Testis (tissue), 3 donors: ENCODE data around the gene CEACAM19. TPM values are rescaled to one million over a fixed set of nuclear protein-coding genes. Genes with fewer than 3 reads are reported as not detected.
A peak's percentile ranks its signal among the peaks of the same experiment; 100 is the strongest.

Experiments used
- DNase-seq: peaks from one replicate; pipeline ENCODE4 v3.0.0-alpha.2; 2019
- H3K27ac ChIP-seq, 2 donors: fragments of 200-600 bp; sonication (generic); one replicate each; pipeline ENCODE4 v1.5.1; 2019
- H3K27me3 ChIP-seq: fragments of 200-600 bp; sonication (generic); one replicate; pipeline ENCODE4 v1.5.1; 2019
- H3K36me3 ChIP-seq: fragments of 200-600 bp; sonication (generic); one replicate; pipeline ENCODE4 v1.5.1; 2017; ENCODE audit warnings: low read depth; ENCODE audit errors: missing control alignments
- H3K4me1 ChIP-seq: fragments of 200-600 bp; sonication (generic); one replicate; pipeline ENCODE4 v1.5.1; 2019
- H3K4me3 ChIP-seq, 2 donors: fragments of 200-600 bp; sonication (generic); one replicate each; pipeline ENCODE4 v1.5.1; 2017 to 2019
- H3K9me3 ChIP-seq: fragments of 200-600 bp; sonication (generic); one replicate; pipeline ENCODE4 v1.5.1; 2017
- POLR2A ChIP-seq: fragments of 450-650 bp; IDR thresholded peaks from one replicate; pipeline ENCODE4 v1.6.1; 2017; ENCODE audit warnings: antibody characterized with exemption, mild to moderate bottlenecking, moderate library complexity
- whole genome bisulfite sequencing, 2 donors: methylation state at CpG; one replicate each; pipeline ENCODE4 v1.1.5; 2018; 5-methylcytosine and 5-hydroxymethylcytosine counted together
- intact Hi-C: fragments of 100-400 bp; cut with DNase I; formaldehyde crosslinking; loops from one replicate; pipeline ENCODE4 v1.15.1; 2023; ENCODE audit warnings: low total_unique reads
- polyA plus RNA-seq: library from polyadenylated mRNA; stranded (reverse); fragments of 350-450 nt; fragmentation: Illumina TruSeq; extraction: RNeasy Lipid Tissue Mini Kit (QIAGEN cat#74804); gene quantifications from one replicate; pipeline ENCODE4 v1.2.3, GENCODE V29; 2014; ENCODE audit warnings: low read depth, low replicate concordance; ENCODE audit not compliant: insufficient read depth
- total RNA-seq, 2 donors: library from RNA; depleted of rRNA; stranded (reverse); fragments of >200 nt; gene quantifications; one replicate each; pipeline ENCODE4 v1.2.3, GENCODE V29; 2016
- TF ChIP-seq, protein P1 (sequence below), 3 experiments: fragments of 450-650 bp in 2 of 3; fragments of 200-600 bp in 1 of 3; sonication (generic) in 1 of 3; IDR thresholded peaks; one replicate each; pipeline ENCODE4 v1.5.1; 2016 to 2019; ENCODE audit warnings: antibody characterized with exemption in 3 of 3, mild to moderate bottlenecking in 2 of 3, moderate library complexity in 1 of 3

Gene CEACAM19
- total and polyA plus RNA-seq, 3 donors from 2014 or later: 9.9 to 14.7 (median 11.2) TPM

DNA sequence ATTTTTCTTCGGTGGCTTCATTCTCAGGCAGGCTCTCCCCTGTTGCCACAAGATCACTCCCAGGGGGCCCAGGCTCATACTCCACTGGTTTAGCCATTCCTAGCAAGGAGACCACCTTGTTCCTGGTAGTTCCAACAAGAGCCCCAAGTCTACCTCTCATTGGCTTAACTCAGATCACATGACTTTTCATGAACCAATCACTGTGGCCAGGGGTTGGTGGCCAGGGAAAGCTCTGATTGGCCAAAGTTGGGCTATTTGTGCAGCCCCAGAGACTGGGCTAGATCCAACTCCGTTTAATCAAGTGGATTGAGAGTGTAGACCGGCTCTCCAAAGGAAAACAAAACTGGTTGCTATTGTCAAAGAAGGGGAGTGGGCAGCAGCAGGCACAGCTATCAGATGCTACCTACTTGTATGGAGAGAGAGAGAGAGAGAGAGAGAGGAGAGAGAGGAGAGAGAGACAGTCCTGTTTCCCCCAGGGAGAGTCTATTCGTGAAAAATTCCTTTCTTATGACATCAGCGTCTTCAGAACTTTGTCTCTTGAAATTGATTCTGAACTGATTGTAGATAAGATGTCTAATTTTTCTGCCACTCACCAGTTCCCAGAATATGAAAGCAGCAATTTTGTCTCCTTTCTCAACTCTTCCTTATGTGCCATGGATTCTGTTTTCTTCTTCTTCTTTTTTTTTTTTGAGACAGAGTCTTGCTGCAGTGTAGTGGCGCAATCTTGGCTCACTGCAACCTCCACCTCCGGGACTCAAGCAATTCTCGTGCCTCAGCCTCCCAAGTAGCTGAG is 5.9 kb downstream of the CEACAM19 start:
- no peaks in the 10 kb centered on the region for H3K36me3 ChIP-seq
- peak; percentile 62 for DNase-seq
- WGBS, 2 donors: 42 to 58% methylated on average over 8 of the region's 8 CpGs
- intact Hi-C loops: no loop called here
- H3K9me3 ChIP-seq: no peaks in the 10 kb centered on the region
- H3K27ac ChIP-seq: no peak overlapping the region
- H3K4me3 ChIP-seq: no peak overlapping the region
- TF ChIP-seq, protein P1, sequence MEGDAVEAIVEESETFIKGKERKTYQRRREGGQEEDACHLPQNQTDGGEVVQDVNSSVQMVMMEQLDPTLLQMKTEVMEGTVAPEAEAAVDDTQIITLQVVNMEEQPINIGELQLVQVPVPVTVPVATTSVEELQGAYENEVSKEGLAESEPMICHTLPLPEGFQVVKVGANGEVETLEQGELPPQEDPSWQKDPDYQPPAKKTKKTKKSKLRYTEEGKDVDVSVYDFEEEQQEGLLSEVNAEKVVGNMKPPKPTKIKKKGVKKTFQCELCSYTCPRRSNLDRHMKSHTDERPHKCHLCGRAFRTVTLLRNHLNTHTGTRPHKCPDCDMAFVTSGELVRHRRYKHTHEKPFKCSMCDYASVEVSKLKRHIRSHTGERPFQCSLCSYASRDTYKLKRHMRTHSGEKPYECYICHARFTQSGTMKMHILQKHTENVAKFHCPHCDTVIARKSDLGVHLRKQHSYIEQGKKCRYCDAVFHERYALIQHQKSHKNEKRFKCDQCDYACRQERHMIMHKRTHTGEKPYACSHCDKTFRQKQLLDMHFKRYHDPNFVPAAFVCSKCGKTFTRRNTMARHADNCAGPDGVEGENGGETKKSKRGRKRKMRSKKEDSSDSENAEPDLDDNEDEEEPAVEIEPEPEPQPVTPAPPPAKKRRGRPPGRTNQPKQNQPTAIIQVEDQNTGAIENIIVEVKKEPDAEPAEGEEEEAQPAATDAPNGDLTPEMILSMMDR (IDR thresholded peaks at IDR 0.05): no peak
- TF ChIP-seq POLR2A: no peak
- no peaks in the 10 kb centered on the region for H3K27me3 ChIP-seq
- no peaks in the 10 kb centered on the region for H3K4me1 ChIP-seq

DNA sequence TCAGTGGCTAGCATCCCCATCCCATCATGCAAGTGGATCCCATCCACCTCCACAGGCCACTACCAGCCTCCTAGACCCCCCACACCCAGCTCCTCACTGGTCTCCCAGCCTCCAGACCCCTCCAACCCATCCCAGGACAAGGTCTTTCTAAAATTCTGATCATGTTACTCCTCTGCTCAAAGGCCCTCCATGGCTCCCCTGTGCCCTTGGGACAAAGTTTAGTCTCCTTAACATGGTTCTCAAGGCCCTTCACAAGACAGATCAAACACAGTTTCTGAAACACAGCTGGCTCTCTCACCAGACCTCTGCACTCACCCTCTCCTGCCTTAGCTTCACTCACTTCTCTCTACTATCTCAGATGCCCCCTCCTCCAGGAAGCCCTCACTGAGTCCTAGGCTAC is 9.3 kb downstream of the CEACAM19 start:
- Histone ChIP-seq H3K9me3 (no peaks in the 10 kb centered on the region), H3K4me3 (no peak overlapping the region), H3K27ac (no peak overlapping the region), H3K27me3 (no peaks in the 10 kb centered on the region), H3K4me1 (no peaks in the 10 kb centered on the region), H3K36me3 (no peaks in the 10 kb centered on the region)
- no peak for DNase-seq
- intact Hi-C loops: no loop called here
- TF ChIP-seq, protein P1 (IDR thresholded peaks at IDR 0.05): no peak
- TF ChIP-seq POLR2A: no peak

DNA sequence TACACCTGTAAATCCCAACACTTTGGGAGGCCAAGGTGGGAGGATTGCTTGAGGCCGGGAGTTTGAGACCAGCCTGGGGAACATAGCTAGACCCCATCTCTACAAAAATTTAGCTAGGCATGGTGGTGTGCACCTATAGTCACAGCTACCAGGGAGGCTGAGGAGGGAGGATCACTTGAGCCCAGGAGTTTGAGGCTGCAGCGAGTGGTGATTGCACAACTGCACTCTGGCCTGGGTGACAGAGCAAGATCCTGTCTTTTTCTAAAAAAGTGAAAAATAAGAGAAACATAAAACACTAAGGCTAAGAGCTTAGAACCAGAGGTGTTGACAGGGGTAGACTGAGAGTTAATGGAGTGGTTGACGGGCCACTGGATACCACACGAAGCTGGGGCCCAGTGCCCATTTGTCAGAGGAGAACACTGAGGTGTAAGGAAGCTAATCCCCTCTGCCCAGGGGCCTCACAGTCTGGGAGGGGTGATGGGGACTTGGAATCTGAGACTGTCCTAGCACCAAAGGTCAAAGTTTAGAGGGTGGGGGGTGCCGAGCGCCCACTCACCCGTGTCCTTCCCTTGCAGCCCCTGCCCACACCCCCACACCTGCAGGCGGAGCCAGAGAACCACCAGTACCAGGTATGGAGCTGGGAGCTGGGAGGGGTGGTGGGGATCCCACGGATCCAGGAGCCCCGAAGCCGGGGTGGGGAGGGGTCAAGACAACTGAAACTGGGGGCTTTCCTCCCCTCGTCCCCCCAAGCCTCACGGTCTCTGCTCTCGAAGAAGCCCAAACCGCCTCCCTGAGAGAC is 10.9 kb downstream of the CEACAM19 start:
- DNase-seq: no peak
- Histone ChIP-seq H3K27ac (no peak overlapping the region), H3K9me3 (no peaks in the 10 kb centered on the region), H3K4me1 (no peaks in the 10 kb centered on the region), H3K36me3 (no peaks in the 10 kb centered on the region), H3K4me3 (no peak overlapping the region), H3K27me3 (no peaks in the 10 kb centered on the region)
- 94 to 95% methylated on average over 8 to 15 of the region's 15 CpGs for WGBS, 2 donors
- intact Hi-C loops: no loop called here
- TF ChIP-seq, protein P1 (IDR thresholded peaks at IDR 0.05): no peak

DNA sequence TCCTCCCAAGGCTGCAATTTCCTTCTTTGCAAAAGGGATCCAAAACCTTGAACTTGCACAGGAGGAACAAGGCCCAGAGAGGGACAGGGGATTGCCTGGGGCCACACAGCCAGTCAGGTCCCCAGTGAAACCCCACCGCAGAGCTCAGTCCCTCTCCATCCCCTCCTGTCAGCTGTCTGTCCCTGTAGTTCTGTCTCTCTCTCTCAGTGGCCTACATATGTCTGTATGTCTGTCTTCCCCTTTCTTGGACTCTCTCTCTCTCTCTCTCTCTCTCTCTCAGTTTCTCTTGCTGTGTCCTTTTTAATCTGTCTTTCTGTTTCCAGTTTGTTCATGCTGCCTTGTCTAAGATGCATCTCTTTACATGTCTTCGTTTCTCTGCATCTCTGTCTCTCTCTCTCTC is 11.5 kb downstream of the CEACAM19 start:
- WGBS, 2 donors: 97 to 98% methylated on average over 2 of the region's 2 CpGs
- Histone ChIP-seq H3K4me3 (no peak overlapping the region), H3K9me3 (no peaks in the 10 kb centered on the region), H3K4me1 (no peaks in the 10 kb centered on the region), H3K27me3 (no peaks in the 10 kb centered on the region), H3K27ac (no peak overlapping the region), H3K36me3 (no peaks in the 10 kb centered on the region)
- intact Hi-C loops: no loop called here
- TF ChIP-seq, protein P1 (IDR thresholded peaks at IDR 0.05): no peak
- no peak for TF ChIP-seq POLR2A
- DNase-seq: no peak
